ENCODE data around the gene OR52N2.

- TF ChIP-seq POLR2A (IDR thresholded peaks at IDR 0.05) = no peak
- no peak for TF ChIP-seq CTCF (IDR thresholded peaks at IDR 0.05)
These were observed 57.1 kb downstream of the OR52N2 start for GRCh38 chr11:5865826-5866225.

Measured in suprapubic skin (tissue), 3 donors.